Measurements from ENCODE around the gene ANXA6. TPM values are rescaled to one million over a fixed set of nuclear protein-coding genes. Genes with fewer than 3 reads are reported as not detected.
A peak's percentile ranks its signal among the peaks of the same experiment; 100 is the strongest.

The ANXA6 gene
- total and polyA plus RNA-seq, 10 donors: 141 to 295 (median 185) TPM

DNA sequence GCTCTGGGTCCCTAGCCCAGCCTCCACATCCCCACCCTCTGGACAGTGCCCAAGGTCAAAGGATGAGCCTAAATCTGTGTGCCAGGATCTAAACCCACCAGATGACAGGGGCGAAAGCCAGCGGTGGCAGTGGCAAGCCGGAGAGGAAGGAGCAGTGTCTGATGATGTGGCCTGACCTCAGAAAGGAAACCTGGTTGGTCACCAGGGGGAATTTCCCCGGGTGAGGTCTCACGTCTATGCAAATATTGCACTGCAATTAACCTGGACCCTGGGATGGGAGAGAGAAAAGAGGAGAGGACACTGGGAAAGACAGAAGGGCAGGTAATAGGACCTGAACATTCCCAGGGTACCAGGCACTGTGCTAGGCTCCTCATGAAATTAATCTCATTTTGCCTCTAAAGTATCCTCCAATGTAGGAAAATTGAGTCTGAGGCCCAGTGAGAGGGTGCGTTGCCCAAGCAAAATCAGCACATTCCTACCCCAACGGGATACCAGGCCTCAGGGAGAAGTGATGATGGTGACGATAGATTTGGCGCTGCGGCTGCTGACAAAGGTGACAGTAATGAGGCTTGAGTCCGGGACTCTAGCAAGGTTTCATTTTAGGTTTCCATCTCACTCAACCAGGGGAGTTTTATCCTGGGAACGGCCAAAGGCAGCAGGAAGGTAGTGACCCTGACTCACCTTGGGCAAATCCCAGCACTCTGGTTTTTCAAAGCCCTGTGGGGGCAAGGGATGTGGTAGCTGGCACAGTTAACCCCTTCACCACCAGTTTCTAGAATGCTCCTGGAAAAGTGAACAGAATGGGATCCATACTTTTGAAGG, 63.3 kb downstream of the ANXA6 start:
- H3K36me3 ChIP-seq: no peaks in the 10 kb centered on the region
- peaks cover 62 to 88% (median 77%) of the 10 kb centered on the region in 6 donors for H3K4me1 ChIP-seq
- no peaks in the 10 kb centered on the region for H3K27me3 ChIP-seq (replicated peaks in 1 of 7)
- peak overlapping the region in 1 of 8 donors; percentile 44 for H3K4me3 ChIP-seq
- H3K9me3 ChIP-seq: no peaks in the 10 kb centered on the region
- DNase-seq: peak; percentile 88
- WGBS, 5 donors: 24 to 42% (median 32%) methylated on average over 12 of the region's 12 CpGs
- TF ChIP-seq POLR2AphosphoS5 (IDR thresholded peaks at IDR 0.05): peak; percentile 18 to 80 (median 68)
- TF ChIP-seq CTCF (IDR thresholded peaks at IDR 0.05 in 8 of 11, conservative IDR thresholded peaks at IDR 0.05 in 3 of 11): no peak
- intact Hi-C loops (cut with DNase I; ENCODE audit: low total_unique reads): no loop called here
- H3K27ac ChIP-seq: peak overlapping the region; percentile 64 to 92 (median 84)

DNA sequence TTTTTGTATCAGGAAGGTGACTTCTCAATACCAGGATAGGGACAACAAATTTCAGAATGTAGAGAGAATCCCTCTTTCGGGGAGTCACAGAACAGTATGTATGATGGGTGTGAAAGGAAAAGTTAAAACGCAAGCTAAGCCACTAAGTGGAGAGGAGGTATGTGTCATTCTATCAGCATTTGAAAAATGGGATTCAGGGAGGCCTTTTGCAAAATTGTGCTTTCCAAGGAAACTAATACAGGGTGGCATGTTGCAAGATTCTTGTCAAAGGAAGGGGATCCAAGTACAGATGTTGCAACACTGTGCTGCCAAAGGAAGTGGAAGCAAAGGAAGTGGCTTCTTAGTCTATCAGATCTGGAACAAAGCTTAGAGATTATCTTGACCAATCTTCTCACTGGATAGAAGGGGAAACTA, 64.1 kb downstream of the ANXA6 start:
- Histone ChIP-seq H3K4me3 (peak overlapping the region in 1 of 8 donors; percentile 44), H3K27ac (peak overlapping the region; percentile 64 to 92 (median 84)), H3K36me3 (no peaks in the 10 kb centered on the region), H3K27me3 (replicated peaks in 1 of 7) (no peaks in the 10 kb centered on the region), H3K4me1 (peaks cover 54 to 88% (median 73%) of the 10 kb centered on the region in 6 donors), H3K9me3 (no peaks in the 10 kb centered on the region)
- TF ChIP-seq POLR2A (IDR thresholded peaks at IDR 0.05) (no peak), POLR2AphosphoS5 (IDR thresholded peaks at IDR 0.05) (peak in 1 of 3 donors; percentile 47), CTCF (IDR thresholded peaks at IDR 0.05 in 8 of 11, conservative IDR thresholded peaks at IDR 0.05 in 3 of 11) (peak in 2 of 11 experiments; percentile 3 to 8)
- DNase-seq: no peak
- intact Hi-C loops (cut with DNase I; ENCODE audit: low total_unique reads): no loop called here
- 7 to 28% (median 14%) methylated on average over 2 of the region's 2 CpGs for WGBS, 5 donors

DNA sequence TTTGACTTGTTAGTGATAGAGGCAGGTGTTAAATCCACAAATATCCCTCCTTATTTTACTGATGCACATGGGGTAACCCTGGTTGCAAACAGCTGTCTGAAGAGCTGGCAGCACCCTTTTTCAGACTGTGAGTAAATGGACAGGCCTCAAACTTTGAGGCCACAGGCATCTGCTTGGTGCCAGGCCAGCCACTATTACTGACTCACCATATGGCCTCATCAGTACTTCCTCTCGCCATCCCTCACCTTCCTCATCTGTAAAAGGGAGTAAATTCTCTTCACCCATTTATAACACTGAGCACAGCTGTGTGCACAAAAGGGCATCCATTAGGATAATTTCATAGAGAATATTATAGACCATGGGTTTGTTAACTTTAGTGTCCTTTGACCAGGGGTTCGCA, 64.8 kb downstream of the ANXA6 start:
- Histone ChIP-seq H3K9me3 (no peaks in the 10 kb centered on the region), H3K4me3 (no peak overlapping the region), H3K27ac (peak overlapping the region; percentile 64 to 92 (median 84)), H3K4me1 (peaks cover 47 to 88% (median 69%) of the 10 kb centered on the region in 6 donors), H3K36me3 (no peaks in the 10 kb centered on the region), H3K27me3 (replicated peaks in 1 of 7) (no peaks in the 10 kb centered on the region)
- intact Hi-C loops (cut with DNase I; ENCODE audit: low total_unique reads): no loop called here
- TF ChIP-seq POLR2A (IDR thresholded peaks at IDR 0.05) (no peak), POLR2AphosphoS5 (IDR thresholded peaks at IDR 0.05) (peak in 1 of 3 donors; percentile 74), CTCF (IDR thresholded peaks at IDR 0.05 in 8 of 11, conservative IDR thresholded peaks at IDR 0.05 in 3 of 11) (no peak)
- DNase-seq: no peak
- 54 to 72% (median 64%) methylated on average over 2 of the region's 2 CpGs for WGBS, 5 donors

- intact Hi-C loops (cut with DNase I; ENCODE audit: low total_unique reads): no loop called here
- 57 to 80% (median 70%) methylated on average over 2 of the region's 2 CpGs for WGBS, 5 donors
Observed at GRCh38 chr5:151089726-151090125, 67.9 kb downstream of the ANXA6 start.

More at GRCh38 chr5:151089726-151090125, 67.9 kb downstream of the ANXA6 start:
- no peak for TF ChIP-seq POLR2A (IDR thresholded peaks at IDR 0.05)
- TF ChIP-seq CTCF (IDR thresholded peaks at IDR 0.05 in 8 of 11, conservative IDR thresholded peaks at IDR 0.05 in 3 of 11): no peak
- TF ChIP-seq POLR2AphosphoS5 (IDR thresholded peaks at IDR 0.05): no peak
- peaks cover 45 to 88% (median 69%) of the 10 kb centered on the region in 6 donors for H3K4me1 ChIP-seq
- H3K36me3 ChIP-seq: no peaks in the 10 kb centered on the region
- no peaks in the 10 kb centered on the region for H3K27me3 ChIP-seq (replicated peaks in 1 of 7)
- no peak overlapping the region for H3K4me3 ChIP-seq
- H3K27ac ChIP-seq: no peak overlapping the region
- no peak for DNase-seq
- no peaks in the 10 kb centered on the region for H3K9me3 ChIP-seq
